H9 (cell line): ENCODE results near the gene IDNK. TPM values are rescaled to one million over a fixed set of nuclear protein-coding genes. Genes with fewer than 3 reads are reported as not detected.
"Not testable (repeated sequence)": the region's sequence is repeated elsewhere in the genome, so short reads cannot be mapped to it uniquely, and the experiment has no call there.

Experiments
- DNase-seq: peaks from one replicate; pipeline ENCODE4 v3.0.0-alpha.2; 2017
- H2AFZ ChIP-seq: one replicate; pipeline ENCODE4 v1.6.1; 2013; ENCODE audit warnings: mild to moderate bottlenecking, low read length, control low read depth, moderate library complexity
- H2AK5ac ChIP-seq: 2 replicates; pipeline ENCODE4 v1.6.1; 2013; ENCODE audit warnings: low read length, control low read depth, mixed read lengths; ENCODE audit not compliant: insufficient read length
- H2BK120ac ChIP-seq: one replicate; pipeline ENCODE4 v1.6.1; 2013; ENCODE audit warnings: low read depth, mild to moderate bottlenecking, low read length, control low read depth, inconsistent platforms; ENCODE audit not compliant: poor library complexity, severe bottlenecking
- H2BK12ac ChIP-seq: 2 replicates; pipeline ENCODE4 v1.6.1; 2013; ENCODE audit warnings: low read length, control low read depth, mixed read lengths, low read depth; ENCODE audit not compliant: insufficient read length
- H2BK15ac ChIP-seq: 2 replicates; pipeline ENCODE4 v1.6.1; 2013; ENCODE audit warnings: low read depth, low read length, control low read depth
- H2BK20ac ChIP-seq: one replicate; pipeline ENCODE4 v1.6.1; 2013; ENCODE audit warnings: low read depth, mild to moderate bottlenecking, low read length, control low read depth, inconsistent platforms; ENCODE audit not compliant: poor library complexity, severe bottlenecking
- H2BK5ac ChIP-seq: 2 replicates; pipeline ENCODE4 v1.6.1; 2013; ENCODE audit warnings: low read length, control low read depth, mixed read lengths; ENCODE audit not compliant: insufficient read length
- H3K14ac ChIP-seq: 2 replicates; pipeline ENCODE4 v1.6.1; 2013; ENCODE audit warnings: low read length, control low read depth; ENCODE audit not compliant: insufficient read depth
- H3K18ac ChIP-seq: 2 replicates; pipeline ENCODE4 v1.6.1; 2013; ENCODE audit warnings: low read depth, mild to moderate bottlenecking, mixed read lengths, low read length, control low read depth; ENCODE audit not compliant: insufficient read length
- H3K23ac ChIP-seq: 2 replicates; pipeline ENCODE4 v1.6.1; 2013; ENCODE audit warnings: low read length, control low read depth, mixed read lengths, low read depth; ENCODE audit not compliant: insufficient read length
- H3K23me2 ChIP-seq: 2 replicates; pipeline ENCODE4 v1.6.1; 2013; ENCODE audit warnings: low read depth, mild to moderate bottlenecking, mixed read lengths, low read length, control low read depth; ENCODE audit not compliant: insufficient read length, poor library complexity, severe bottlenecking
- H3K27ac ChIP-seq: 2 replicates; pipeline ENCODE4 v1.5.1; 2013; ENCODE audit warnings: low read length, control low read depth, mixed read lengths, low read depth; ENCODE audit not compliant: insufficient read length
- H3K27me3 ChIP-seq: 2 replicates; pipeline ENCODE4 v1.6.1; 2013; ENCODE audit warnings: low read length, control low read depth, inconsistent platforms; ENCODE audit not compliant: insufficient read depth
- H3K4ac ChIP-seq: 2 replicates; pipeline ENCODE4 v1.6.1; 2013; ENCODE audit warnings: low read depth, mild to moderate bottlenecking, control low read depth, inconsistent platforms, low read length, moderate library complexity
- H3K4me1 ChIP-seq: 2 replicates; pipeline ENCODE4 v1.6.1; 2013; ENCODE audit warnings: low read length, control low read depth, inconsistent platforms; ENCODE audit not compliant: insufficient read depth
- H3K4me2 ChIP-seq: 2 replicates; pipeline ENCODE4 v1.6.1; 2013; ENCODE audit warnings: low read length, control low read depth, mixed read lengths; ENCODE audit not compliant: insufficient read length, insufficient read depth
- H3K56ac ChIP-seq: 2 replicates; pipeline ENCODE4 v1.6.1; 2013; ENCODE audit warnings: low read depth, mild to moderate bottlenecking, mixed read lengths, low read length, control low read depth; ENCODE audit not compliant: insufficient read length
- H3K79me1 ChIP-seq: 2 replicates; pipeline ENCODE4 v1.6.1; 2013; ENCODE audit warnings: low read depth, mild to moderate bottlenecking, moderate library complexity, low read length, control low read depth, inconsistent platforms; ENCODE audit not compliant: insufficient read depth, poor library complexity, severe bottlenecking
- H3K79me2 ChIP-seq: 2 replicates; pipeline ENCODE4 v1.6.1; 2013; ENCODE audit warnings: low read length, control low read depth, inconsistent platforms; ENCODE audit not compliant: insufficient read depth
- H3K9ac ChIP-seq: 2 replicates; pipeline ENCODE4 v1.6.1; 2013; ENCODE audit warnings: low read length, control low read depth, mixed read lengths; ENCODE audit not compliant: insufficient read length; ENCODE audit errors: extremely low read depth
- H3K9me3 ChIP-seq: one replicate; pipeline ENCODE4 v1.6.1; 2013; ENCODE audit warnings: low read depth, low read length, inconsistent platforms; ENCODE audit not compliant: control insufficient read depth
- H3T11ph ChIP-seq: one replicate; pipeline ENCODE4 v1.6.1; 2013; ENCODE audit warnings: mild to moderate bottlenecking, low read length, control low read depth, inconsistent platforms
- H4K20me1 ChIP-seq: one replicate; pipeline ENCODE4 v1.6.1; 2013; ENCODE audit not compliant: control insufficient read depth, insufficient read length, insufficient read depth
- H4K5ac ChIP-seq: 2 replicates; pipeline ENCODE4 v1.6.1; 2013; ENCODE audit warnings: low read depth, mild to moderate bottlenecking, mixed read lengths, low read length, control low read depth; ENCODE audit not compliant: insufficient read length
- H4K8ac ChIP-seq: replicated peaks from 2 replicates; pipeline ENCODE4 v1.6.1; 2013; ENCODE audit warnings: low read length, control low read depth, mixed read lengths, low read depth; ENCODE audit not compliant: insufficient read length
- H4K91ac ChIP-seq: 2 replicates; pipeline ENCODE4 v1.6.1; 2013; ENCODE audit warnings: low read depth, mild to moderate bottlenecking, moderate library complexity, mixed read lengths, low read length, control low read depth; ENCODE audit not compliant: insufficient read length
- H3K27ac Mint-ChIP-seq, 3 experiments: 2 replicates in 2 of 3; 3 replicates in 1 of 3; pipeline ENCODE4 v1.8.0; 2020 to 2021; ENCODE audit warnings: mixed read lengths in 3 of 3, mild to moderate bottlenecking in 1 of 3, moderate library complexity in 1 of 3
- H3K27me3 Mint-ChIP-seq: 2 replicates; pipeline ENCODE4 v1.8.0; 2021; ENCODE audit warnings: low read depth, mild to moderate bottlenecking, moderate library complexity, mixed read lengths
- H3K36me3 Mint-ChIP-seq, 3 experiments: 2 replicates in 2 of 3; 3 replicates in 1 of 3; pipeline ENCODE4 v1.8.0; 2020 to 2021; ENCODE audit warnings: low read depth in 3 of 3, mixed read lengths in 3 of 3; ENCODE audit not compliant: insufficient read depth in 1 of 3
- H3K4me1 Mint-ChIP-seq, 2 experiments: 2 replicates each; pipeline ENCODE4 v1.8.0; 2020; ENCODE audit warnings: mixed read lengths in 2 of 2
- H3K4me3 Mint-ChIP-seq, 2 experiments: 2 replicates in 1 of 2; 3 replicates in 1 of 2; pipeline ENCODE4 v1.8.0; 2020 to 2021; ENCODE audit warnings: mild to moderate bottlenecking in 2 of 2, mixed read lengths in 2 of 2, moderate library complexity in 1 of 2
- H3K9me3 Mint-ChIP-seq, 2 experiments: 2 replicates in 1 of 2; 3 replicates in 1 of 2; pipeline ENCODE4 v1.8.0; 2020; ENCODE audit warnings: mild to moderate bottlenecking in 2 of 2, mixed read lengths in 2 of 2, moderate library complexity in 1 of 2
- CTCF ChIP-seq: fragments of 200-600 bp; sonication (generic); conservative IDR thresholded peaks from 3 replicates; pipeline ENCODE4 v1.8.0; 2021; ENCODE audit warnings: antibody characterized with exemption, mild to moderate bottlenecking
- WGBS: extraction: QIAGEN DNeasy Blood & Tissue Kit; methylation state at CpG from one replicate; pipeline ENCODE4 v1.1.7; 2013; ENCODE audit warnings: missing lambda C conversion rate, low lambda C conversion rate, mixed read lengths; ENCODE audit not compliant: insufficient read length; ENCODE audit errors: extremely low coverage; 5-methylcytosine and 5-hydroxymethylcytosine counted together
- total RNA-seq: library from RNA; stranded (reverse); gene quantifications from 2 replicates; pipeline ENCODE4 v1.2.1, GENCODE V29; 2021

The IDNK gene
- total RNA-seq, 1 experiment from 2014 or later: 1.4 TPM

GRCh38 chr9:83601463-83601862 lies 21.5 kb upstream of the IDNK start:
- Histone ChIP-seq H3K23me2 (no peaks in the 10 kb centered on the region), H2AK5ac (no peak overlapping the region), H3T11ph (no peak overlapping the region), H3K56ac (no peak overlapping the region), H4K8ac (no peak overlapping the region), H3K4ac (no peak overlapping the region), H3K9me3 (no peaks in the 10 kb centered on the region), H3K9ac (no peak overlapping the region), H4K91ac (no peak overlapping the region), H4K5ac (no peak overlapping the region), H3K27me3 (no peaks in the 10 kb centered on the region), H3K4me1 (no peaks in the 10 kb centered on the region), H2BK120ac (no peak overlapping the region), H3K14ac (no peak overlapping the region), H3K79me2 (no peaks in the 10 kb centered on the region), H2BK20ac (no peak overlapping the region), H2BK12ac (no peak overlapping the region), H3K4me2 (no peak overlapping the region), H3K18ac (no peak overlapping the region), H4K20me1 (no peaks in the 10 kb centered on the region), H3K79me1 (no peaks in the 10 kb centered on the region), H3K27ac (no peak overlapping the region), H2BK5ac (no peak overlapping the region), H2BK15ac (no peak overlapping the region), H3K23ac (no peak overlapping the region), H2AFZ (no peak overlapping the region)
- Mint-ChIP-seq H3K9me3 (no peaks in the 10 kb centered on the region), H3K4me3 (no peak overlapping the region), H3K4me1 (peaks cover 0 to 3% of the 10 kb centered on the region in 2 experiments; a peak in 1 of 4 replicates), H3K36me3 (no peaks in the 10 kb centered on the region), H3K27ac (no peak overlapping the region), H3K27me3 (peaks cover 4% of the 10 kb centered on the region; the same call in 1 of the 2 replicates)
- no peak for TF ChIP-seq CTCF
- DNase-seq: no peak
- WGBS: no CpG with 5 or more reads among the region's 2 CpGs

- not testable (repeated sequence) for H3K36me3 Mint-ChIP-seq, H2AFZ ChIP-seq, H3K23me2 ChIP-seq, H3K56ac ChIP-seq, H2BK15ac ChIP-seq, H3K79me1 ChIP-seq, H3K14ac ChIP-seq, H2BK5ac ChIP-seq, H3K4me1 ChIP-seq, H3T11ph ChIP-seq, H3K4me2 ChIP-seq, H4K5ac ChIP-seq, H3K4me3 Mint-ChIP-seq, H3K27me3 ChIP-seq, H2BK20ac ChIP-seq, H3K9ac ChIP-seq, H4K20me1 ChIP-seq, H3K79me2 ChIP-seq, DNase-seq, H3K4me1 Mint-ChIP-seq, H3K9me3 ChIP-seq, H4K8ac ChIP-seq, H3K27ac ChIP-seq, H2BK12ac ChIP-seq, H3K23ac ChIP-seq, H3K4ac ChIP-seq, H3K27ac Mint-ChIP-seq, H2BK120ac ChIP-seq, H3K18ac ChIP-seq, H3K27me3 Mint-ChIP-seq, H4K91ac ChIP-seq, H3K9me3 Mint-ChIP-seq, H2AK5ac ChIP-seq
- WGBS: no CpG with 5 or more reads among the region's 3 CpGs
Measured at GRCh38 chr9:83607620-83608019, 15.3 kb upstream of the IDNK start.
